Adrenal gland (tissue), 12 donors: ENCODE data around the gene MTARC1. TPM values are rescaled to one million over a fixed set of nuclear protein-coding genes. Genes with fewer than 3 reads are reported as not detected.
A peak's percentile ranks its signal among the peaks of the same experiment; 100 is the strongest.

Experiments used
- DNase-seq, 7 donors: peaks; one replicate each; pipeline ENCODE4 v3.0.0-alpha.2; 2019 to 2020
- H3K27ac ChIP-seq, 5 donors: fragments of 200-600 bp; sonication (generic) in 4 of 5; 1 replicate in 3 of 5; 2 replicates in 2 of 5; pipeline versions ENCODE4 v1.5.1 to v1.8.0; 2016 to 2020; ENCODE audit warnings: mild to moderate bottlenecking in 1 of 5
- H3K27me3 ChIP-seq: fragments of 200-600 bp; 2 replicates; pipeline ENCODE4 v1.8.0; 2021
- H3K36me3 ChIP-seq, 2 donors: fragments of 200-600 bp; replicated peaks in 1 of 2; 1 replicate in 1 of 2; 2 replicates in 1 of 2; pipeline versions ENCODE4 v1.5.1 to v1.8.0; 2018 to 2022
- H3K4me1 ChIP-seq, 2 donors: fragments of 200-600 bp; replicated peaks in 1 of 2; 1 replicate in 1 of 2; 2 replicates in 1 of 2; pipeline versions ENCODE4 v1.5.1 to v1.8.0; 2018 to 2021
- H3K4me3 ChIP-seq, 4 donors: fragments of 200-600 bp; sonication (generic) in 3 of 4; one replicate each; pipeline ENCODE4 v1.5.1; 2016 to 2018
- H3K9me3 ChIP-seq, 3 donors: fragments of 200-600 bp; sonication (generic) in 1 of 3; replicated peaks in 1 of 3; 1 replicate in 2 of 3; 2 replicates in 1 of 3; pipeline versions ENCODE4 v1.5.1 to v1.8.0; 2016 to 2021
- POLR2A ChIP-seq, 2 donors: fragments of 450-650 bp; IDR thresholded peaks; one replicate each; pipeline ENCODE4 v1.6.1; 2017; ENCODE audit warnings: antibody characterized with exemption in 2 of 2, mild to moderate bottlenecking in 2 of 2, moderate library complexity in 1 of 2
- WGBS, 4 donors: extraction: QIAGEN DNeasy Blood & Tissue Kit in 2 of 4; methylation state at CpG; one replicate each; pipeline versions ENCODE4 v1.1.5 to v1.1.7; 2013 to 2017; 5-methylcytosine and 5-hydroxymethylcytosine counted together
- intact Hi-C, 2 donors: fragments of 100-400 bp; cut with DNase I; formaldehyde crosslinking; loops; one replicate each; pipeline versions ENCODE4 v1.14.1 to v1.15.0; 2022 to 2023
- polyA plus RNA-seq, 3 donors: library from polyadenylated mRNA; stranded (reverse); fragments of 200-250 nt in 2 of 3; fragments of 350-450 nt in 1 of 3; fragmentation: Illumina TruSeq in 1 of 3; extraction: RNeasy Lipid Tissue Mini Kit (QIAGEN cat#74804) in 1 of 3; gene quantifications; one replicate each; pipeline ENCODE4 v1.2.3, GENCODE V29; 2013 to 2014
- total RNA-seq, 9 donors: library from RNA; depleted of rRNA in 4 of 9; stranded (reverse); fragments of >200 nt in 4 of 9; fragments of 120-200 nt in 1 of 9; fragmentation: NEBNext Ultra II Directional in 1 of 9; extraction: Animal tissue kit (Norgen Biotek cat#: 25700) in 1 of 9; gene quantifications; one replicate each; pipeline versions ENCODE4 v1.1.0 to v1.2.4, GENCODE V29; 2013 to 2023
- TF ChIP-seq, protein P1 (sequence below), 6 experiments: fragments of 450-650 bp in 4 of 6; fragments of 200-600 bp in 2 of 6; sonication (generic) in 1 of 6; IDR thresholded peaks; 1 replicate in 5 of 6; 2 replicates in 1 of 6; pipeline versions ENCODE4 v1.5.1 to v1.8.0; 2016 to 2021; ENCODE audit warnings: antibody characterized with exemption in 6 of 6, mild to moderate bottlenecking in 2 of 6, moderate library complexity in 1 of 6
- donor health status: healthy with polysubstance abuse.
- donor health status: Bipolar disorder and iron deficiency.
- donor health status: DM: yes; HTN: yes; CAD: no.
- donor health status: DM: no; HTN: no; CAD: no.
- donor health status: DM: no; HTN: no; CAD: no.
- donor health status: DM: yes; HTN: yes; CAD: no.

The MTARC1 gene
- total and polyA plus RNA-seq, 12 donors, result 5.3 to 26.1 (median 10.1) TPM

DNA sequence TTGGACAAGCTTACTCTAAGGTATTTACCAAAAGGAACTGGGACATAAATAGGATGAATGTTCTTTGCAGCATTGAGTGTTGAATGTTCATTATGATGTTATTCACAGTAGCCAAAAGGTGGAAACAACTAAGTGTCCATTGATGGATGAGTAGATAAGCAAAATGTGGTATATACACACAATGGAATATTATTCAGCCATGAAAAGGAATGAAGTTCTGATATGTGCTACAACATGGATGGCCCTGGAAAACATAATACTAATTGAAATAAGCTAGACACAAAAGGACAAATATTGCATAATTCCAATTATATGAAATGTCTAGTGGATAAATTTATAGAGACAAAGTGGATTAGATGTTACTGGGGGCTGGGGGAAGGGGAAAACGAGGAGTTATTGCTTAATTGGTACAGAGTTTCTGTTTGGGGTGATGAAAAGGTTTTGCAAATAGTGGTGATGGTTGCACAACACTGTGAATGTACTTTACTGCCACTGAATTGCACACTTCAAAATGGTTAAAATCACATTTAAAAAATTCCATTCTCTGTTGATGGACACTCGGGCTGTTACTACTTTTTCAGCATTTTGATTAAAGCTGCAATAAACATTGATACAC is 2.9 kb downstream of the MTARC1 start:
- Histone ChIP-seq H3K9me3 (no peaks in the 10 kb centered on the region), H3K27ac (no peak overlapping the region), H3K27me3 (no peaks in the 10 kb centered on the region), H3K4me3 (no peak overlapping the region), H3K36me3 (no peaks in the 10 kb centered on the region), H3K4me1 (peaks cover 0 to 24% of the 10 kb centered on the region in 2 donors)
- DNase-seq, result no peak
- TF ChIP-seq, protein P1, sequence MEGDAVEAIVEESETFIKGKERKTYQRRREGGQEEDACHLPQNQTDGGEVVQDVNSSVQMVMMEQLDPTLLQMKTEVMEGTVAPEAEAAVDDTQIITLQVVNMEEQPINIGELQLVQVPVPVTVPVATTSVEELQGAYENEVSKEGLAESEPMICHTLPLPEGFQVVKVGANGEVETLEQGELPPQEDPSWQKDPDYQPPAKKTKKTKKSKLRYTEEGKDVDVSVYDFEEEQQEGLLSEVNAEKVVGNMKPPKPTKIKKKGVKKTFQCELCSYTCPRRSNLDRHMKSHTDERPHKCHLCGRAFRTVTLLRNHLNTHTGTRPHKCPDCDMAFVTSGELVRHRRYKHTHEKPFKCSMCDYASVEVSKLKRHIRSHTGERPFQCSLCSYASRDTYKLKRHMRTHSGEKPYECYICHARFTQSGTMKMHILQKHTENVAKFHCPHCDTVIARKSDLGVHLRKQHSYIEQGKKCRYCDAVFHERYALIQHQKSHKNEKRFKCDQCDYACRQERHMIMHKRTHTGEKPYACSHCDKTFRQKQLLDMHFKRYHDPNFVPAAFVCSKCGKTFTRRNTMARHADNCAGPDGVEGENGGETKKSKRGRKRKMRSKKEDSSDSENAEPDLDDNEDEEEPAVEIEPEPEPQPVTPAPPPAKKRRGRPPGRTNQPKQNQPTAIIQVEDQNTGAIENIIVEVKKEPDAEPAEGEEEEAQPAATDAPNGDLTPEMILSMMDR (IDR thresholded peaks at IDR 0.05), result no peak
- no peak for TF ChIP-seq POLR2A (IDR thresholded peaks at IDR 0.05)
- intact Hi-C loops, result no loop called here
- 63 to 83% (median 68%) methylated on average over 2 of the region's 2 CpGs for WGBS, 4 donors

- H3K36me3 ChIP-seq, result no peaks in the 10 kb centered on the region
- intact Hi-C loops, result no loop called here
- no peaks in the 10 kb centered on the region for H3K9me3 ChIP-seq
- DNase-seq, result peak in 4 of 7 donors; percentile 27 to 68 (median 46)
- H3K4me3 ChIP-seq, result no peak overlapping the region
- H3K27me3 ChIP-seq, result no peaks in the 10 kb centered on the region
- WGBS, 4 donors, result 54 to 62% (median 56%) methylated on average over 6 of the region's 6 CpGs
- TF ChIP-seq, protein P1 (IDR thresholded peaks at IDR 0.05), result no peak
- TF ChIP-seq POLR2A (IDR thresholded peaks at IDR 0.05), result no peak
- peaks cover 0 to 15% of the 10 kb centered on the region in 2 donors for H3K4me1 ChIP-seq
- peak overlapping the region in 3 of 5 donors; percentile 9 to 79 (median 67) for H3K27ac ChIP-seq
Observed at GRCh38 chr1:220791285-220791684, 4.6 kb downstream of the MTARC1 start.

GRCh38 chr1:220791956-220792355 is 5.2 kb downstream of the MTARC1 start:
- peak in 5 of 7 donors; percentile 24 to 72 (median 46) for DNase-seq
- no peaks in the 10 kb centered on the region for H3K36me3 ChIP-seq
- peaks cover 0 to 9% of the 10 kb centered on the region in 2 donors for H3K4me1 ChIP-seq
- no peak overlapping the region for H3K4me3 ChIP-seq
- no peak for TF ChIP-seq POLR2A (IDR thresholded peaks at IDR 0.05)
- TF ChIP-seq, protein P1 (IDR thresholded peaks at IDR 0.05), result no peak
- no peaks in the 10 kb centered on the region for H3K9me3 ChIP-seq
- WGBS, 4 donors, result 51 to 69% (median 60%) methylated on average over 5 of the region's 5 CpGs
- intact Hi-C loops, result no loop called here
- H3K27ac ChIP-seq, result peak overlapping the region in 2 of 5 donors; percentile 67 to 79
- H3K27me3 ChIP-seq, result no peaks in the 10 kb centered on the region

DNA sequence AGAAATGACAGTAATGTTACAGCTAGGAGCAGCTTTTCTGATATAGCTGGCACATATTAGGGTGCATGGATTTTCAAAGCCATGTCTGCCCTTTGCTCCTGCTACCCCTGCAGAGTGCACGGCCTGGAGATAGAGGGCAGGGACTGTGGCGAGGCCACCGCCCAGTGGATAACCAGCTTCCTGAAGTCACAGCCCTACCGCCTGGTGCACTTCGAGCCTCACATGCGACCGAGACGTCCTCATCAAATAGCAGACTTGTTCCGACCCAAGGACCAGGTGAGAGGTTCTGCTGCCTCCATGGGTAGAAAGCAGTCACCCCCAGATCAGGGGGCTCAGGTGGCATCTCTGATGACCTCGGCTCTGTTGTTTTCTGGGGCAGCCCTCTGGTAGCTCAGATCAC is 9.8 kb downstream of the MTARC1 start:
- H3K27ac ChIP-seq, result no peak overlapping the region
- DNase-seq, result no peak
- H3K9me3 ChIP-seq, result no peaks in the 10 kb centered on the region
- no peak overlapping the region for H3K4me3 ChIP-seq
- WGBS, 4 donors, result 87 to 98% (median 91%) methylated on average over 6 to 10 of the region's 10 CpGs
- intact Hi-C loops, result no loop called here
- H3K36me3 ChIP-seq, result no peaks in the 10 kb centered on the region
- H3K27me3 ChIP-seq, result no peaks in the 10 kb centered on the region
- H3K4me1 ChIP-seq, result no peaks in the 10 kb centered on the region
- TF ChIP-seq, protein P1 (IDR thresholded peaks at IDR 0.05), result no peak
- no peak for TF ChIP-seq POLR2A (IDR thresholded peaks at IDR 0.05)
